Keratinocyte (primary cell): ENCODE measurements around the gene PREB. TPM values are rescaled to one million over a fixed set of nuclear protein-coding genes. Genes with fewer than 3 reads are reported as not detected.

Experiments used
- DNase-seq: peaks from one replicate; pipeline ENCODE4 v3.0.0-alpha.2; 2011; ENCODE audit warnings: low read depth, missing footprints, low spot score
- FAIRE-seq: peaks from 2 replicates; lab custom pipeline; 2011; peaks lifted over from hg19 to GRCh38; lab: Jason Lieb, UNC
- H2AFZ ChIP-seq: 2 replicates; pipeline ENCODE4 v1.6.0; 2012; ENCODE audit warnings: low read length, control low read depth, inconsistent platforms; ENCODE audit not compliant: control insufficient read depth
- H3K27ac ChIP-seq: 2 replicates; pipeline ENCODE4 v1.5.1; 2011; ENCODE audit warnings: low read length; ENCODE audit not compliant: control insufficient read depth, insufficient read depth
- H3K27me3 ChIP-seq: 3 replicates; pipeline ENCODE4 v1.6.0; 2011; ENCODE audit warnings: low read length; ENCODE audit not compliant: control insufficient read depth, insufficient read depth; ENCODE audit errors: extremely low read depth
- H3K36me3 ChIP-seq, 2 experiments: 2 replicates in 1 of 2; 3 replicates in 1 of 2; pipeline ENCODE4 v1.5.1; 2011; ENCODE audit warnings: low read length in 2 of 2, mild to moderate bottlenecking in 1 of 2; ENCODE audit not compliant: control insufficient read depth in 2 of 2, insufficient read depth in 2 of 2; ENCODE audit errors: extremely low read depth in 1 of 2
- H3K4me1 ChIP-seq: 3 replicates; pipeline ENCODE4 v1.5.1; 2011; ENCODE audit warnings: low read length; ENCODE audit not compliant: control insufficient read depth, insufficient read depth; ENCODE audit errors: extremely low read depth
- H3K4me2 ChIP-seq: 3 replicates; pipeline ENCODE4 v1.6.0; 2011; ENCODE audit warnings: low read depth, low read length; ENCODE audit not compliant: control insufficient read depth, insufficient read depth; ENCODE audit errors: extremely low read depth
- H3K4me3 ChIP-seq, 3 experiments: fragments of 200-600 bp in 1 of 3; sonication (generic) in 1 of 3; 2 replicates in 2 of 3; 3 replicates in 1 of 3; pipeline ENCODE4 v1.5.1; 2011 to 2016; ENCODE audit warnings: low read length in 3 of 3, mild to moderate bottlenecking in 3 of 3, control low read depth in 2 of 3, inconsistent platforms in 1 of 3, low read depth in 1 of 3, mixed read lengths in 1 of 3, mixed run types in 1 of 3, moderate library complexity in 1 of 3; ENCODE audit not compliant: control insufficient read depth in 2 of 3, insufficient read depth in 2 of 3; ENCODE audit errors: extremely low read depth in 1 of 3
- H3K79me2 ChIP-seq: 2 replicates; pipeline ENCODE4 v1.6.0; 2012; ENCODE audit warnings: low read length; ENCODE audit not compliant: control insufficient read depth, insufficient read depth
- H3K9ac ChIP-seq: 3 replicates; pipeline ENCODE4 v1.6.0; 2011; ENCODE audit warnings: low read length; ENCODE audit not compliant: control insufficient read depth, insufficient read depth; ENCODE audit errors: extremely low read depth
- H3K9me1 ChIP-seq: 3 replicates; pipeline ENCODE4 v1.6.0; 2011; ENCODE audit warnings: low read length; ENCODE audit not compliant: control insufficient read depth, insufficient read depth; ENCODE audit errors: extremely low read depth
- H3K9me3 ChIP-seq: 2 replicates; pipeline ENCODE4 v1.5.1; 2012; ENCODE audit warnings: low read depth, low read length; ENCODE audit not compliant: control insufficient read depth
- H4K20me1 ChIP-seq: 3 replicates; pipeline ENCODE4 v1.6.0; 2011; ENCODE audit warnings: low read length; ENCODE audit not compliant: control insufficient read depth, insufficient read depth; ENCODE audit errors: extremely low read depth
- EZH2 ChIP-seq: IDR thresholded peaks from one replicate; pipeline ENCODE4 v1.6.1; 2012; ENCODE audit warnings: inconsistent platforms, mild to moderate bottlenecking, low read length, moderate library complexity
- dilution Hi-C: fragments of 300-500 bp; cut with MboI; formaldehyde crosslinking; loops from one replicate; pipeline ENCODE4 v1.7.0; 2020; ENCODE audit warnings: low sequenced_read_pairs; ENCODE audit not compliant: extremely low pct_ligation_motif_present
- polyA plus RNA-seq, 5 experiments: library from polyadenylated mRNA; depleted of rRNA in 3 of 5; stranded (reverse) in 3 of 5; stranded (forward) in 1 of 5; unstranded in 1 of 5; fragments of >200 nt; gene quantifications; 1 replicate in 1 of 5; 2 replicates in 3 of 5; 3 replicates in 1 of 5; pipeline versions ENCODE4 v1.2.1 to v1.2.3, GENCODE V29; 2011 to 2012; ENCODE audit warnings: missing spikeins in 2 of 5, low read depth in 1 of 5, low replicate concordance in 1 of 5
- TF ChIP-seq, protein P1 (sequence below), 3 experiments: IDR thresholded peaks in 1 of 3; conservative IDR thresholded peaks in 1 of 3; optimal IDR thresholded peaks in 1 of 3; 2 replicates in 2 of 3; 3 replicates in 1 of 3; pipeline versions ENCODE3 to v1.5.1; 2011; ENCODE audit warnings: low read length in 3 of 3, mild to moderate bottlenecking in 3 of 3, moderate library complexity in 2 of 3, control low read depth in 1 of 3, inconsistent platforms in 1 of 3; ENCODE audit not compliant: insufficient read depth in 2 of 3; ENCODE audit errors: extremely low read depth in 1 of 3

PREB gene
- polyA plus RNA-seq, 1 donor (not counting 4 experiments of a cell fraction or from before 2014, with no cell fraction given), result 48.7 TPM

DNA sequence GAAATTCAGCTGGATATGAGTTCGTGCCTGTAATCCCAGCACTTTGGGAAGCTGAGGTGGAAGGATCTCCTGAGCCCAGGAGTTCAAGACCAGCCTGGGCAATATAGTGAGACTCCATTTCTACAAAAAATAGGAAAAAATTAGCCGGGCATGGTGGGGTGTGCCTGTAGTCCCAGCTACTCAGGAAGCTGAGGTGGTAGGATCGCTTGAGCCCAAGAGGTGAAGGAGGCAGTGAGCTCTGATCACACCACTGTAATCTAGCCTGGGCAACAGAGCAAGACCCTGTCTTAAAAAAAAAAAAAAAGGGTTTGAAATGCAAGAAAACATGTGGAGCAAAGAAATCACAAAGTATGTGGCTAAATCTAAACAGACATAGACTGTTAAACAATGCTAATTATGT is 25.4 kb downstream of the PREB start:
- dilution Hi-C loops, result no loop called here
- Histone ChIP-seq H3K9me1 (no peaks in the 10 kb centered on the region), H3K36me3 (no peaks in the 10 kb centered on the region), H3K9me3 (no peaks in the 10 kb centered on the region), H3K4me2 (no peak overlapping the region), H3K9ac (no peak overlapping the region), H3K4me3 (no peak overlapping the region), H3K27me3 (peaks cover under 1% of the 10 kb centered on the region), H4K20me1 (no peaks in the 10 kb centered on the region), H3K27ac (no peak overlapping the region), H3K79me2 (no peaks in the 10 kb centered on the region), H2AFZ (no peak overlapping the region), H3K4me1 (no peaks in the 10 kb centered on the region)
- TF ChIP-seq, protein P1, sequence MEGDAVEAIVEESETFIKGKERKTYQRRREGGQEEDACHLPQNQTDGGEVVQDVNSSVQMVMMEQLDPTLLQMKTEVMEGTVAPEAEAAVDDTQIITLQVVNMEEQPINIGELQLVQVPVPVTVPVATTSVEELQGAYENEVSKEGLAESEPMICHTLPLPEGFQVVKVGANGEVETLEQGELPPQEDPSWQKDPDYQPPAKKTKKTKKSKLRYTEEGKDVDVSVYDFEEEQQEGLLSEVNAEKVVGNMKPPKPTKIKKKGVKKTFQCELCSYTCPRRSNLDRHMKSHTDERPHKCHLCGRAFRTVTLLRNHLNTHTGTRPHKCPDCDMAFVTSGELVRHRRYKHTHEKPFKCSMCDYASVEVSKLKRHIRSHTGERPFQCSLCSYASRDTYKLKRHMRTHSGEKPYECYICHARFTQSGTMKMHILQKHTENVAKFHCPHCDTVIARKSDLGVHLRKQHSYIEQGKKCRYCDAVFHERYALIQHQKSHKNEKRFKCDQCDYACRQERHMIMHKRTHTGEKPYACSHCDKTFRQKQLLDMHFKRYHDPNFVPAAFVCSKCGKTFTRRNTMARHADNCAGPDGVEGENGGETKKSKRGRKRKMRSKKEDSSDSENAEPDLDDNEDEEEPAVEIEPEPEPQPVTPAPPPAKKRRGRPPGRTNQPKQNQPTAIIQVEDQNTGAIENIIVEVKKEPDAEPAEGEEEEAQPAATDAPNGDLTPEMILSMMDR (optimal IDR thresholded peaks at IDR 0.05 in 1 of 3, IDR thresholded peaks at IDR 0.05 in 1 of 3, conservative IDR thresholded peaks at IDR 0.05 in 1 of 3; ENCODE audit: extremely low read depth in 1 of 3, insufficient read depth in 2 of 3, low read length in 3 of 3), result no peak
- TF ChIP-seq EZH2, result no peak
- no peak for DNase-seq
- FAIRE-seq, result no peak

DNA sequence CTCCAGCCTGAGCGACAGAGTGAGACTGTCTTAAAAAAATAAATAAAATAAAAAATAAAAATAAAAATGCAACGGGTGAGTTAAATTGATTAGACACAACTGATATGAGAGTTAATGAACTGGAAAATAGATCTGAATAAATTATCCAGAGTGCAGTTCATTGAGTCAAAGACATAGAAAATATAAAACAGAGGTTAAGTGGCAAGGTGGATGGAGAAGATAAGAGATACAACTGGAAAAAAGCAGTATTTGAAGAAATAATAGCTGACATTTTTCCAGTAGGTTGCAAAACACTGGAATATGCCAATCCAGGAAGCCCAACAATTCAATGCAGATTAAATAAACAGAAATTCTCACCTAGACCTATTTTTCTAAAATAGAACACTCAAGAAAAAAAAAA is 26.2 kb downstream of the PREB start:
- Histone ChIP-seq H3K27ac (no peak overlapping the region), H3K4me1 (no peaks in the 10 kb centered on the region), H3K4me2 (no peak overlapping the region), H3K9me3 (no peaks in the 10 kb centered on the region), H3K9ac (no peak overlapping the region), H2AFZ (no peak overlapping the region), H3K4me3 (no peak overlapping the region), H3K27me3 (peaks cover 3% of the 10 kb centered on the region), H3K79me2 (no peaks in the 10 kb centered on the region), H4K20me1 (no peaks in the 10 kb centered on the region), H3K36me3 (no peaks in the 10 kb centered on the region), H3K9me1 (no peaks in the 10 kb centered on the region)
- no peak for DNase-seq
- no peak for TF ChIP-seq EZH2
- TF ChIP-seq, protein P1 (optimal IDR thresholded peaks at IDR 0.05 in 1 of 3, IDR thresholded peaks at IDR 0.05 in 1 of 3, conservative IDR thresholded peaks at IDR 0.05 in 1 of 3; ENCODE audit: extremely low read depth in 1 of 3, insufficient read depth in 2 of 3, low read length in 3 of 3), result no peak
- dilution Hi-C loops, result no loop called here
- FAIRE-seq, result no peak
